ENCODE measurements around the gene MAL.

GRCh38 chr2:95062242-95063085 lies 37.0 kb downstream of the MAL start:
- TF ChIP-seq CTCF (IDR thresholded peaks at IDR 0.05; ENCODE audit: poor library complexity, severe bottlenecking) (no peak), EZH2 (IDR thresholded peaks at IDR 0.05; ENCODE audit: borderline replicate concordance, insufficient read depth, low read length, poor library complexity, severe bottlenecking) (no peak), RAD21 (conservative IDR thresholded peaks at IDR 0.05) (no peak), EP300 (conservative IDR thresholded peaks at IDR 0.05; ENCODE audit: poor library complexity, severe bottlenecking) (no peak), POLR2AphosphoS5 (IDR thresholded peaks at IDR 0.05) (no peak), REST (IDR thresholded peaks at IDR 0.05; ENCODE audit: borderline replicate concordance) (no peak), TAF1 (IDR thresholded peaks at IDR 0.05; ENCODE audit: low read depth) (no peak)

Measured in neural cell (in vitro differentiated cells).